Lung microvascular endothelial cell (primary cell): ENCODE measurements around the gene SYN1. TPM values are rescaled to one million over a fixed set of nuclear protein-coding genes. Genes with fewer than 3 reads are reported as not detected.
"Not testable (repeated sequence)": the region's sequence is repeated elsewhere in the genome, so short reads cannot be mapped to it uniquely, and the experiment has no call there.

Experiments
- DNase-seq, 2 donors: peaks; one replicate each; pipeline versions ENCODE4 v3.0.0 to v3.0.0-alpha.2; 2010; ENCODE audit warnings: low read depth in 2 of 2
- total RNA-seq: library from RNA; depleted of rRNA; stranded (reverse); fragments of >200 nt; gene quantifications from 2 replicates; pipeline ENCODE4 v1.2.1, GENCODE V29; 2014

Gene SYN1
- total RNA-seq, 1 donor from 2014 or later, result under 0.01 TPM

DNA sequence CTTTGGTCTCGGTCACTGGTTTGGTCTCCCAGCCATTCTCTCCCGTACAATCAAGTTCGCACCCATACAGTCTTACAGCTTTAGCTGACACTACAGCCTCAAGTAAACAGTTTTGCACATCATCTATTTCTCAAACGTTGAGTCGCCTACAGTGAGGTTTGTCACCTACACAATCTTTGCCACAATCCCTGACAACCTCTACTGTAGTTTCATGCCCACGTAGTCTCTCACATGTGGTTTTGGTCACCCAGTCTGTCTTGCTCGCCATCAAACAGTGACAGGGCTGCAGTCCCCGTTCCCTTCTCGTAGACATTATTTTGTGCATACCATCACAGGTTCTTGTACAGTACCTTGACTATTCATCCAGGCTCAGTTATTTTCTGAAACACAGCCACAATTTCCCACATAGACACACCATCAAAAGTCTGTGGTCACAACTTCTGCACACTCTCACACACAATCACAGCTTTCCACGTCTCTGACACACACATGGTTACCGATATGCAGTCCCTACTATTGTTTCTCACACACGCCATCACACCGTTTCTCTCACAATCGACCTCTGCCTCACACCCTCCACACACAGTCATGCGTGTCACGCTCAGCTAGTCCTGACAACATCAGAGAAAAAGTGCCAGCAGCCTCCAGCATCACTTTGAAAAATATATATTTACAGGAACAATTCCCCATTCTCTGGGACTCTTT, 15.4 kb upstream of the SYN1 start:
- no peak for DNase-seq

- no peak for DNase-seq
These were observed 14.3 kb upstream of the SYN1 start for GRCh38 chrX:47633689-47634590.

GRCh38 chrX:47632666-47633065, 13.0 kb upstream of the SYN1 start:
- no peak for DNase-seq

DNA sequence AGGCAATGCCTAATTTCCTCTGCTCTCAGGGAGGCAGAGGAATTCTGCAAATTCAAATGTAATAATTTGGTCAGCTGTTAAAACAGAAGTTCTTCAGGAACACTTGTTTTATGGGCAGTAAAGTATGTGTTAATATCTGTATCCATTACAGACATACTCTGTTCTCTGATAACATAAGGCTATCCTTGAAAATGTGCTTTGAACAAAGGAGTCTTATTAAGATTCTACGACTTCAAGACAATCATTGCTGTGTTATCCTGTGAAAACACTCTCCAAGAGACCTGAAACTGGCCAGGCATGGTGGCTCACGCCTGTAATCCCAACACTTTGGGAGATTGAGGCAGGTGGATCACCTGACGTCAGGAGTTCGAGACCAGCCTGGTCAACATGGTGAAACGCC, 12.0 kb upstream of the SYN1 start:
- no peak for DNase-seq

- no peak for DNase-seq
These were observed 10.0 kb upstream of the SYN1 start, which contains the start of gene CFP for GRCh38 chrX:47629419-47630200. Gene CFP, minus strand, starts transcription at chrX:47629930. Its CDS starts 86 bp downstream, at chrX:47629844.

DNA sequence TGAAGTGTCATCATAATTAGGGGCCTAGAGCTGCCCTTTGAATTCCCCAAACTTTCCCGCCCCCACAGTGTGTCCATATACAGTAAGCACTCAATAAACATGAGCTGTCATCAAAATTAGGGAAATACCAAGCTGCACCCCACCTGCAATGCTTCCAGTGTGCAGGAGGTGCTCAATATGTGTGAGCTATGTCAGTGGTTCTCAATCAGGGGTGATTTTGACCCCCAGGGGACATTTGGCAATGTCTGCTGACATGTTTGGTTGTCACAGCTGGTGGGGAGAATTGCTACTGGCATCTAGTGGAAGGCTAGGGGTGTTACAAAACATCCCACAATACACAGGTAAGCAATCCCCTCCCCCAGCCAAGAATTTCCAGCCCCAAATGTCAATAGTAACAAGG, 9.3 kb upstream of the SYN1 start:
- no peak for DNase-seq

DNA sequence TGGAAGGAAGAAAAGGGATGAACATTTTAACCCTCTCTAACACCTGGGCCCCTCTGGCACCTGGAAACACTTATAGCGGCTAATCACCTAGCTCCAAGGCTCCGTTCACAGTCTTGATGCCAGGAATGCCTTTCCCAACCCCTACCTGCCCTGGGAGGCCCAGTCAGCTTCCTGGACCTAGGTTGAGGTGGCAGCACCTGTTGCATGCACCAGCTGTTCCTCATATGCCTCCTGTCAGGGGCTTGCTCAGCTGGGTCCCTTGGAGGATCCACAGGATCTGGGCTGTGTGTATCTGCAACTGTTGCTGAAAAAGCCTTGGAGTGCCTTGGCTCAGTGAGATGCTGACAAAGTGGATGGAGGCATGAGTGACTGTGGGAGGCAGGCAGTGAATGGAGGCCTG, 5.7 kb upstream of the SYN1 start:
- DNase-seq, result no peak

- DNase-seq, result peak; percentile 62 to 80
These were observed 3.9 kb upstream of the SYN1 start for GRCh38 chrX:47623540-47624027.

DNA sequence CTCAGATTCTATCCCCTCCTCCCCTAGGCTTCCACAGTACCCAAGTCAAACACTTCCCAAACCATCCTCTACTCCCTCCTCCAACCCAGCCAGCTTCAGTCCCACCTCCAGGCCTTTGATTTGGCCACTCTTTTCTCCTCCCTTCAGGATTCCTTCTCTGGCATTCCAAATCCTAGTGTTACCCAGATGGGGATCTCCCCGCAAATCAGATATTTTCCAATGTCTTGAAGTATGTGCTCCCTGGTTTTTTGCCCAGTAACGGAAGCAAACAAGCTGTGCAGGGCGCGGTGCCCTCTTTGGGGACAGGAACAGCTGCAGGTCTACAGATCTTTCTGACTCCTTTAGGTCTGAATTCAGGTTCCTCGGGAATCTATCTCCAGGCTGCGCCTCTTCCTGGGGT, 2.2 kb upstream of the SYN1 start:
- DNase-seq, result no peak

- DNase-seq, result no peak
These were observed 637 bp upstream of the SYN1 start for GRCh38 chrX:47620303-47620685.

- DNase-seq, result no peak
These were observed 653 bp downstream of the SYN1 start for GRCh38 chrX:47618923-47619485.

DNA sequence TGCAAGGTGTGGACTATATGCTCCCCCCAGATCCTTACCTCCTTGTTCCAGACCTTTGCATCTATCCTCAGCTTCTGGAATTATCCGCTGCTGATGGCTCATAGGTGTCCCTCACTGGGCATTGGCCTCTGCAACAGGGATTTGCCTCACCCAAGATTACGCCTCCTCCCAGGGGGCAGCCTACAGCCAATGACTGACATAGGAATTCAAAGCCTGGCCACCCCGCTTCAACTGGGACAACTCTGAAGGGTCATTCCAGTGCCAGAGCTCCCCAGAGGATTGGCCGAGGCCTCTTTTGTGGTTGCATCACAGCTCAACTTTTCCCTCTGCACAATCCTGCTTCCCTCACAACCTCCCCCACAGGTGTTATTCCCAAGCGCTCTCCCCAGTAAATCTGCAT, 5.0 kb downstream of the SYN1 start:
- DNase-seq, result no peak

DNA sequence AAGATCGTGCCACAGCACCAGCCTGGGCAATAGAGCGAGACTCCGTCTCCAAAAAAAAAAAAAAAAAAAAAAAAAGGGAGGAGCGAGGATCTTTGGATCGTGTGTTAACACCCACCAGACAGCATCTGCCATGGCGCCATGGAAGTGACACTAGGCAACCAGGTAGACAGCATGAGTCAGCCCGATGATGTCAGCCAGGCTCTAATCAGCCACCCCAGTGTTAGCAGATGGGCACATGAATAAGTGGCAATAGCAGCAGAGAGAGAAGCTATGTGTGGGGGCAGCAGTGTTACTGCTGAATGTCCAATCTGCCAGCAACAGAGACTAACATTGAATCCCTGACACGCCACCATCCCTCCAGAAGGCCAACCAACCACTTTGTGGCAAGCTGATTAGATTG, 6.6 kb downstream of the SYN1 start:
- no peak for DNase-seq

DNA sequence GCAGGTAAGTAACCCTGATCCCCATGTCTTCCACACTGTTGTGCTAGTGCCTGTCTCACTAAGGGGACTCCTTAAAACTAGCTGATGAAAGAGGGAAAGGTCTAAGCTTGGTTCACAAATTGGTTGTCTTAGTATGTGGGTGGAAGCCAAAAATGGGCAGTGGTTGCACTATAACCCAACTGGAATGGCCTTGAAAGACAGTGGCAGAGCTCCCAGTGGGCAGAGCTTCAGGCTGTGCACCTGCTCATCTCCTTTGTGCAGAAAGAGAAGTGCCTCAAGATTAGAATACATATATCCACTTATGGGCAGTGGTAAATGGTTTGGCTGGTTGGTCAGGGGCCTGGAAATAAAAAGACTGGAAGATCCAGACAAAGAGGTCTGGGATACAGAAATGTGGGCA, 7.2 kb downstream of the SYN1 start:
- DNase-seq, result no peak

DNA sequence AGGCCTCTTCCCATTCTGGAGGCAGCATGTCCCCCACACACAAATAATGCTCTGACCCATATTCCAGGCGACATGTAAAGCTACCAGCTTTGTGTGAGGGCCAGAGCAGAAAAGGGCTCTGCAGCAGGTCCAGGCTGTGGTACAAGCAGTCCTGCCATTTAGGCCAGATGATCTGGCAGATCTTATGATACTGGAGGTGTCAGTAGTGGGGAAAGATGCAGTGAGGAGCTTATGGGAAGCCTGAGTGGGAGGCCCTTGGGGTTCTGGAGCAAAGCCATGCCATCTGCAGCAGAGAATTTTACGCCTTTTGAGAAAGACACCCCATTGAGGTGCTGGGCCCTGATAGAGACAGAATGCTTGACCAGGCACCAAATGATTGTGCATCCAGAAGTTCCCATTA, 7.7 kb downstream of the SYN1 start:
- DNase-seq, result no peak

GRCh38 chrX:47611489-47611888, 8.2 kb downstream of the SYN1 start:
- no peak for DNase-seq

DNA sequence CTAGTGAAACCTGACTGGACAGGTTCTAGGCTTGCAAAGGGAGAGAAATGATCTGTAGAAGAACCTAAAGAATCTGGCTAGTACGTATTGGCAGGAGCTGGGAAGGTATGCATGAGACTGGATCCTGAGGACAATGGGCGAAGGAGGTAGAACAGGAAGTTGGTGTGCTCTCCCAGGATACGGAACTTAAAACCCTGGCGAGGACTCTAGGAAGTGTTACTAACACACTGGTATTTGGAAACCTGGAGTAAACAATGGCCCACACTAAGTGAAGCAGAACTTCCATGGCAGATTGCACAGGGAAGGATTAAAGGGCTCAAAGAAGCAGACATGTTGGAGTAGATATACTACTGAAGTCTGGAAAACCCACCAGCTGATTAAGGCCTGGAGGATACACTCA, 9.1 kb downstream of the SYN1 start:
- peak in 1 of 2 donors; percentile 11 for DNase-seq

- no peak for DNase-seq
These were observed 11.4 kb downstream of the SYN1 start for GRCh38 chrX:47608130-47608810.

DNA sequence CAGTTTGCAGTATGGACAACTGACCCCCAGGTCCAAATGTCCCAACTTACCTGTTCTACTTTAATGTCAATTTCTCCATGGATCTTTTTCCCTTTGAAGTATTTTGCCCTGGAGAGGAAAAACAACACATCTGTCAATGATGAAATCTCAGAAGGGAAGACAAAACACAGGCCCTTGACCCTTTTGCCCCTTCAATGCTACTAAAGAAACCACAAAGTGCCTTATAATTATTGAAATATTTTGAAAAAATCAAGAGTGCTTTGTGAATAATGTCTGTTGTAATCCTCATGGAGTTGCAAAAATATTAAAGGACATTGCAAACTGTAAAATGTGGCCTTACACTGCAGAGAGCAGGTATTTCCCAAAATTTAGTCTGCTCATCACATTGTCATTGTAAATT, 12.6 kb downstream of the SYN1 start:
- no peak for DNase-seq

DNA sequence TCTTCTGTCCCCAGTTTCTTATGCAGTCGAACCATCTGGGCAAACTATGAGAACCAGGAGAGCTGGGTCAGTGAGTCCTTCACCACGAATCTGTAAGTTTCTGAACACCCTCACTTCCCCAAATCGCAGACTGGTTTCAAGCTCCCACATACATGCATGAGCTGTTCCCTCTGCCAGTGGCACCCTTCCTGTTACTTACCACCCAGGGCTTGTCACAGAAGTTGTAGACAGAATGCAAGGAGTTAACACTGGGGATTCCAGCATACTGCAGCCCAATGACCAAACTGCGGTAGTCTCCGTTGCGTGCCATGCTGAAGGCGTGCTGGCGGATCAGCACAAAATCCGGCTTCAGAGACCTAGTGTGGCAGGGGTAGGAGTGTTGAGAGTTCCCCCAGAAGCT, 14.6 kb downstream of the SYN1 start:
- no peak for DNase-seq

DNA sequence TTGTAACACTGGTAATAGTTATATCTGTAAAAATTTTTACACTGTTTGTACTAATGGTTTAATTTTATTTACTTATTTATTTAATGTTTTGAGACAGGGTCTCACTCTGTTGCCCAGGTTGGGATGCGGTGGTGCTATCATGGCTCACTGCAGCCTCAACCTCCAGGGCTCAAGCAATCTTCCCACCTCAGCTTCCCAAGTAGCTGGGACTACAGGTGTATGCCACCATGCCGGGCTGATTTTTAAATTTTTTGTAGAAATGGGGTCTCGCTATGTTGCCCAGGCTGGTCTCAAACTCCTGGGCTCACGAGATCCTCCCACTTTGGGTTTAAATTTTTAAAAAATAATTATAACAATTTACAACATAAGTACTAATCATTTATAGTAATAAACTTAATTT, 16.5 kb downstream of the SYN1 start:
- not testable (repeated sequence) for DNase-seq
